Esophagus squamous epithelium (tissue), 4 donors: Measurements from ENCODE around the gene NCKAP1.
"Not testable (repeated sequence)": the region's sequence is repeated elsewhere in the genome, so short reads cannot be mapped to it uniquely, and the experiment has no call there.

Source experiments
- CTCF ChIP-seq, 6 experiments: fragments of 450-650 bp in 4 of 6; fragments of 200-600 bp in 2 of 6; sonication (generic) in 2 of 6; IDR thresholded peaks; one replicate each; pipeline ENCODE4 v1.5.1; 2016 to 2019; ENCODE audit warnings: antibody characterized with exemption in 6 of 6, mild to moderate bottlenecking in 4 of 6, moderate library complexity in 4 of 6
- POLR2A ChIP-seq, 4 donors: fragments of 450-650 bp; IDR thresholded peaks; one replicate each; pipeline ENCODE4 v1.6.1; 2017; ENCODE audit warnings: antibody characterized with exemption in 4 of 4, mild to moderate bottlenecking in 4 of 4, moderate library complexity in 3 of 4

GRCh38 chr2:182960869-182961268 is 77.4 kb downstream of the NCKAP1 start:
- not testable (repeated sequence) for TF ChIP-seq CTCF, POLR2A (IDR thresholded peaks at IDR 0.05)
